HG03095 (cell line): ENCODE data around the gene DBT.
"Not testable (repeated sequence)": the region's sequence is repeated elsewhere in the genome, so short reads cannot be mapped to it uniquely, and the experiment has no call there.

Source experiments
- ATAC-seq: cut with Tn5 transposase; IDR thresholded peaks from one replicate; pipeline ENCODE4 v1.9.1; 2021; ENCODE audit warnings: moderate library complexity; ENCODE audit not compliant: unreplicated experiment

Gene DBT

GRCh38 chr1:100202703-100203102 lies 46.9 kb downstream of the DBT start:
- ATAC-seq = not testable (repeated sequence)

- not testable (repeated sequence) for ATAC-seq
Observed at GRCh38 chr1:100200060-100200459, 49.6 kb downstream of the DBT start.

GRCh38 chr1:100198596-100198995 lies 51.0 kb downstream of the DBT start:
- ATAC-seq = no peak

- no peak for ATAC-seq
Observed at GRCh38 chr1:100188617-100189016, 61.0 kb downstream of the DBT start.

GRCh38 chr1:100187912-100188311 lies 61.7 kb downstream of the DBT start:
- no peak for ATAC-seq

- peak; percentile 81 for ATAC-seq
Observed at GRCh38 chr1:100184536-100184935, 65.1 kb downstream of the DBT start.

GRCh38 chr1:100183370-100183769 lies 66.3 kb downstream of the DBT start:
- no peak for ATAC-seq

- no peak for ATAC-seq
Observed at GRCh38 chr1:100178091-100178490, 71.5 kb downstream of the DBT start, which contains the start of gene LRRC39. LRRC39 (minus strand) TSS chr1:100178256; CDS start chr1:100168516, 9,740 bp downstream.

GRCh38 chr1:100177295-100178041 lies 72.2 kb downstream of the DBT start:
- ATAC-seq = no peak

GRCh38 chr1:100168051-100168450 lies 81.6 kb downstream of the DBT start:
- no peak for ATAC-seq

GRCh38 chr1:100164702-100165101 lies 84.9 kb downstream of the DBT start:
- no peak for ATAC-seq

GRCh38 chr1:100164216-100164615 lies 85.4 kb downstream of the DBT start:
- ATAC-seq = no peak

- ATAC-seq = no peak
Observed at GRCh38 chr1:100162881-100163280, 86.8 kb downstream of the DBT start.

- peak; percentile 88 for ATAC-seq
Observed at GRCh38 chr1:100152271-100152670, 97.4 kb downstream of the DBT start.

GRCh38 chr1:100151679-100152078 lies 98.0 kb downstream of the DBT start:
- no peak for ATAC-seq

GRCh38 chr1:100147875-100148274 lies 101.8 kb downstream of the DBT start:
- no peak for ATAC-seq

GRCh38 chr1:100146958-100147357 lies 102.7 kb downstream of the DBT start:
- no peak for ATAC-seq

- no peak for ATAC-seq
Observed at GRCh38 chr1:100145116-100145515, 104.5 kb downstream of the DBT start.

- no peak for ATAC-seq
Observed at GRCh38 chr1:100142343-100142742, 107.3 kb downstream of the DBT start.

- ATAC-seq = no peak
Observed at GRCh38 chr1:100141192-100141591, 108.4 kb downstream of the DBT start.

GRCh38 chr1:100137602-100138001 lies 112.0 kb downstream of the DBT start:
- ATAC-seq = no peak
